NCI-H187 treated with DMSO at 0.1 percent for 48 hours (cell line): ENCODE measurements around the gene ENPP3.
"Not testable (repeated sequence)": the region's sequence is repeated elsewhere in the genome, so short reads cannot be mapped to it uniquely, and the experiment has no call there.

Experiments used
- DNase-seq: peaks from one replicate; lab custom pipeline; 2025; lab: John Stamatoyannopoulos, UW

The ENPP3 gene

DNA sequence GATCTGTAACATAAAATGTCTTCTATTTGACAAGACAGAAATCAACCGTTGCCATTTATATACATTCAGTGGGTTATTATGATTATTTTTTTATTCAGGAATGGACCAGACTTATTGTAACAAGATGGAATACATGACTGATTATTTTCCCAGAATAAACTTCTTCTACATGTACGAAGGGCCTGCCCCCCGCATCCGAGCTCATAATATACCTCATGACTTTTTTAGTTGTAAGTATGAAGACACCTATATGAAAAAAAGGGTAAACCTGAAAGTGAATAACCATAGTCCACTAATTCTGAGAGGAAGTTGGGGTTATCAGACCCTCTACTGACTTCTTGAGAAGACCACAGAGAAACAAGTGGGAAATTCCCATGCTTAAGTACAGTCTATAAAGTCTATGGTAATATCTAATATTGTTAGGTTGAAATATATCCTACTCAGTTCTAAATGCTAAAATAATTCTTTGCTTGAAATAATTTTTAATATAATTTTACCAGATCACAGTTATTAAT, 48.2 kb downstream of the ENPP3 start:
- no peak for DNase-seq

- DNase-seq, result no peak
Measured at GRCh38 chr6:131687022-131687421, 49.9 kb downstream of the ENPP3 start.

DNA sequence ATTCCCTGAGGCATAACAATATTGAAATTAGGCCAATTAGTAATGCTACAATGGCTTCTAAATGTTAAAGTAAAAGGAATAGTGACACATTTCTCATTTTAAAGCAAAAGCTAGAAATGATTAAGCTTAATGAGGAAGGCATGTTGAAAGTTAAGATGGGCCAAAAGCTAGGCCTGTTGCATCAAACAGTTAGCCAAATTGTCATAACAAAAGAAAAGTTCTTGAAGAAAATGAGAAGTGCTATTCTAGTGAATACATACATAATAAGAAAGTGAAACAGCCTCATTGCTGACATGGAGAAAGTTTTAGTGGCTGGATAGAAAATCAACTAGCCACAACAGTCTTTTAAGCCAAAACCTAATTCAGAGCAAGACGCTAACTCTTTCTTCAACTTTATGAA, 51.2 kb downstream of the ENPP3 start:
- DNase-seq, result no peak

- no peak for DNase-seq
Measured at GRCh38 chr6:131692031-131692430, 54.9 kb downstream of the ENPP3 start.

GRCh38 chr6:131692589-131692988, 55.5 kb downstream of the ENPP3 start:
- DNase-seq, result no peak

- DNase-seq, result no peak
Measured at GRCh38 chr6:131693384-131693783, 56.3 kb downstream of the ENPP3 start.

- DNase-seq, result no peak
Measured at GRCh38 chr6:131694832-131695426, 57.8 kb downstream of the ENPP3 start.

DNA sequence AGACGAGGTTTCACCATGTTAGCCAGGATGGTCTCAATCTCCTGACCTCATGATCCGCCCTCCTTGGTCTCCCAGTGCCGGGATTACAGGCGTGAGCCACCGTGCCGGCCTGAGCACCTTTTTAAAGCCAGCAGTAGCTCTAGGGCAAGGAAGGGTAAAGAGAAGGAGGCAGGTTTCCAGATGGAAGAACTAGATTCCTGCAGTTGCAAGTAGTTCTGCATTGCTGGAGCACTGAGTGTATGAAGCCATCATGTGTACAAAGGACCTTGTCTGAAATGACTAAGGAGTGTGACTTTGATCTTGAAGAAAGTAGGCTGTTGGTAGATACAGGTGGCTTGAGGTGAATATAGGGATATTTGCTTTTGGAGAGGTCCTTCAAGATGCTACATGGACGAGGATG, 59.9 kb downstream of the ENPP3 start:
- no peak for DNase-seq

- DNase-seq, result not testable (repeated sequence)
Measured at GRCh38 chr6:131700851-131701250, 63.7 kb downstream of the ENPP3 start.

- DNase-seq, result not testable (repeated sequence)
Measured at GRCh38 chr6:131703905-131704304, 66.8 kb downstream of the ENPP3 start.

DNA sequence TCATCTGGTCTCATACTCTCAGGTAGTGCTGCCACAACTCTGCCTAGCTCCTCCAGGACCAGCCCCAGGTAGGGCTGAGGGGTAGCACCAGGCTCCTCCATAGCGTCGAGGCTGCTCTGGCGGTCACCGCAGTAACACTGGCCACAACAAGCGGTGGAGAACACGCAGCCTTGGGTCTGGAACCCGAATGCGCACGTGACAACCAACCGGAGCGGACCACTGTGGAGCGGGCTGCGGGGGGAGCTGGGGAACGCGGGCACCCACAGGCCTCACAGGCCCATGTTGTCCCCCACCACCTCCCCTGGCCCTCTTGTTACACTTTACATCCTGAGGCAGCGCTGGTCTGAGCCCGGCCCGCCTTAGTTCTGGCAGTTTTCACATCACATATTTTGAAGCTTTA, 73.8 kb downstream of the ENPP3 start, which contains the start of gene CTAGE9:
Gene CTAGE9 (minus strand): TSS at position 101 of the 400 bp plus-strand sequence. CDS start 0 bp downstream, at position 101.
- not testable (repeated sequence) for DNase-seq

DNA sequence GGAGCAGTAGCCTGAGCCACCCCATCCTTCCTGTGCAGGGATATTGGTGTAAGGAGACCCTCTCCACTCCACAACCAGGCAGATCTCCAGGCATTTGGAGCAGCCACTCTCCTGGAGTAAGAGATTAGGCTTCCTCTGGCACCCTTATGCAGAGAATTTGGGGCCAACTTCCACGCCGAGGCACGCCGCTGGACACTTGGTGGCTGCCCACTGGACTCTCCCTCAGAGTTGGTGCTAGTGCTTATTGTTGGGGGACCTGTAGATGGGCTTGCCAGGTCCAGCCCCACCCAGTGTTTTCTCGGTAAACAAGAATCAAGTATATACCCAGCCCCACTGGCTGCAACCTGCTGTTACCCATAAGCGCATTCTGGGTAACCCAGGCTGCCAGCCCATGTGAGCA, 78.5 kb downstream of the ENPP3 start:
- not testable (repeated sequence) for DNase-seq

DNA sequence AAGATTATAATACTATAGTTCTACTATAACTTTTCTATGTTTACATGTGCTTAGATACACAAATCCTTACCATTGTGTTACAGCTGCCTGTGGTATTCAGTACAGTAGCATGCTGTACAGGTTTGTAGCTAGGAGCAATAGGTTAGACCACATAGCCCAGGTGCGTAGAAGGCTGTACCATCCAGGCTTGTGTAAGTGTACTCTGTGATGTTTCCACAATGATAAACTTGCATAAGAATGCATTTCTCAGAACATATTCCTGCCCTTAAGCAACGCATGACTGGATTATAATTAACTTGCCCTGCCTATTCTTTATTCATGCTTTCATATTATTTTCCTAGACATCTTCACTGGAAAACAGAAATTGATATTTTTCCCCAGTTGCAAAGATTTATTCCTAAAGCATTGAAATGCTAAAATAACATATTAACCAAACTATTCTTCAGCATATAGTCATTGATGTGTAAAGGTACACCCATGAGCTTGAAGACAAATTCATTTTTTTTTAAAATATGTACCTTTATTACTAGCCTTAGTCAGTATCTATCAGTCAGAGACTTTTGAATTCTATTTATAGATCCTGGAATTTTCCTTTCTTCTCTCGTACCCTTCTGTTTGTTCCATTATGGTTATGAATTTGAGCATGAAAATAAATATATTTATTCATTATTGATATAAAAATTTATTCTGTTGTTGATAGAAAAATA, 80.9 kb downstream of the ENPP3 start:
- DNase-seq, result no peak

DNA sequence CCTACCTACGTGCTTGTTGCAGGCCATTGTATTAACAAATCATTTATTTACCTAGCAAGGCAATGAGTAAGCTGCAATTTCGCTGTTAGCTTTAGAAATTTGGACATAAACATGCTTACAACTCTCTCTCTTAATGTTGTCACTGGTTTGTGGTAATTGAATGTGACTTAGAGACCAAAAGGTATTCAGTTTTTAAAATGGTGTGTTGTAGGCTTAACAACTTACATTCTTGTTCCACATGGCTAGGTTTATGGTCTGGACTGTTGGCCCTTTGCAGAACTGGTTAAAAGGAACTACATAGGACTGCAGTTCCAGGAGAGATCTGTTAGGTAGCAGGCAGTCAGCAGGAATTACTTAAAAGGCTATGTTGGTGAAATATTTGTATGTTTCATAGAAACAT, 84.1 kb downstream of the ENPP3 start:
- DNase-seq, result no peak

DNA sequence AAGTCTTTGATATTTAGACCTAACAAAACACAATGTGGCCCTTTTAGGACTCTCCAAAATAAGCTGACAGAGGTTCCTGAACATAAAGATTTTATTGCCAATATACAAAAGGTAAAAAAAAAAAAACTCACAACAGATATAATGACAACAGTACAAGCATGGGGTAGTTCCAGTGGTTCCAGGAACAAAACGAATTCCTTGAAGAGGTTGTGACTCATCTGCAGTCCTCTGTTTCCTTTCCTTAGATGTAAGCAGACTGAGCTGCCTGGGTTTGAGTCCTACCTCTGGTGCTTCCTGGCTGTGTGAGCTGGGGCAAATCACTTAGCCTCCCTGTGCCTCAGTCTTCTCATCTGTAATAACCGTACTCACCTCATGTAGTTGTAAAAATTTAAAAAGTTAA, 87.0 kb downstream of the ENPP3 start:
- no peak for DNase-seq

GRCh38 chr6:131727467-131727866, 90.4 kb downstream of the ENPP3 start:
- no peak for DNase-seq

GRCh38 chr6:131727868-131728267, 90.8 kb downstream of the ENPP3 start:
- no peak for DNase-seq

- DNase-seq, result no peak
Measured at GRCh38 chr6:131728296-131728939, 91.3 kb downstream of the ENPP3 start.

GRCh38 chr6:131729550-131729949, 92.4 kb downstream of the ENPP3 start:
- no peak for DNase-seq

GRCh38 chr6:131730264-131730663, 93.2 kb downstream of the ENPP3 start:
- DNase-seq, result no peak

- DNase-seq, result no peak
Measured at GRCh38 chr6:131731224-131731623, 94.1 kb downstream of the ENPP3 start.

DNA sequence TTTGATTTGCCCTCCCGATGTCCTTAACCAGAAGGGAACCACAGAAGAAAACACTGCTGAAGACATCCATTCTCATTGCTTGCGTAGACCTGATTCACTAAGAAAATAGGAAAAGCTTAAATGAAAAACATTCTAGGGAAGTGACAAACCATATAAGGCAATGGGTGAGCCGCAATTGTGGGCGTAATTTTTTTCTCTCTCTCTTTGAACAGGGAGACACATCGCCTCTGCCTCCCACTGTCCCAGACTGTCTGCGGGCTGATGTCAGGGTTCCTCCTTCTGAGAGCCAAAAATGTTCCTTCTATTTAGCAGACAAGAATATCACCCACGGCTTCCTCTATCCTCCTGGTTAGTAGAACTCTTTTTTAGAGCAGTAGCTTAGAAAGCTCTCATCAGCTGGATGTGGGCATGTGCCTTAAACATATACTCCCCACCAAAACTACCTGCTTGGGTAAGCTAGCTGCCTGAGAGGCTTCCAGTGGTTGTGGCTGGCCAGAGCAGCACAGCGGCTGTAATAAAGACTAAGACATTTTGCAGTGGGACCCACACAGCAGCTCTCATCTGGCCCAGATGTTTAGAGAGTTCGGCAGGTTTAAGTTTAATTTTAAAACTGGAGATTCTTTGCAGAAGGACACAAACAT, 96.4 kb downstream of the ENPP3 start:
- DNase-seq, result no peak
